Stimulated activated CD4-positive, alpha-beta T cell treated with anti-CD3 and anti-CD28 coated beads, TNF-alpha, amount 100 ng/mL, for 24 hours (primary cell): ENCODE measurements around the gene BAZ2B.

ENCODE experiments used
- DNase-seq, 3 experiments: peaks; one replicate each; pipeline ENCODE4 v3.0.0-alpha.2; 2020; ENCODE audit warnings: low read depth in 3 of 3

The BAZ2B gene

GRCh38 chr2:159615367-159616285, 722 bp downstream of the BAZ2B start:
- DNase-seq = peak in 2 of 3 experiments; percentile 6 to 30

- no peak for DNase-seq
Observed at GRCh38 chr2:159614534-159615366, 1.6 kb downstream of the BAZ2B start.

GRCh38 chr2:159613651-159614285, 2.6 kb downstream of the BAZ2B start:
- no peak for DNase-seq

GRCh38 chr2:159613091-159613490, 3.3 kb downstream of the BAZ2B start:
- no peak for DNase-seq

GRCh38 chr2:159612255-159612901, 4.0 kb downstream of the BAZ2B start:
- no peak for DNase-seq

GRCh38 chr2:159609811-159610549, 6.4 kb downstream of the BAZ2B start:
- DNase-seq = no peak

GRCh38 chr2:159608723-159609308, 7.5 kb downstream of the BAZ2B start:
- DNase-seq = no peak

GRCh38 chr2:159608108-159608507, 8.2 kb downstream of the BAZ2B start:
- DNase-seq = no peak

GRCh38 chr2:159606287-159606686, 10.1 kb downstream of the BAZ2B start:
- DNase-seq = no peak

GRCh38 chr2:159605441-159606178, 10.7 kb downstream of the BAZ2B start:
- DNase-seq = no peak

- no peak for DNase-seq
Observed at GRCh38 chr2:159604159-159604558, 12.2 kb downstream of the BAZ2B start.

- no peak for DNase-seq
Observed at GRCh38 chr2:159600752-159601151, 15.6 kb downstream of the BAZ2B start.

- DNase-seq = no peak
Observed at GRCh38 chr2:159595410-159596046, 20.8 kb downstream of the BAZ2B start.

GRCh38 chr2:159592441-159592840, 23.9 kb downstream of the BAZ2B start:
- no peak for DNase-seq

GRCh38 chr2:159591221-159591620, 25.1 kb downstream of the BAZ2B start:
- no peak for DNase-seq

GRCh38 chr2:159589286-159589685, 27.1 kb downstream of the BAZ2B start:
- DNase-seq = no peak

GRCh38 chr2:159586034-159586433, 30.3 kb downstream of the BAZ2B start:
- no peak for DNase-seq

- DNase-seq = no peak
Observed at GRCh38 chr2:159585622-159586021, 30.7 kb downstream of the BAZ2B start.

- DNase-seq = no peak
Observed at GRCh38 chr2:159584796-159585195, 31.6 kb downstream of the BAZ2B start.
